Neutrophil (primary cell): ENCODE measurements around the gene GNG13.

Experiments
- H3K27ac ChIP-seq: fragments of 200-600 bp; sonication (generic); 2 replicates; pipeline ENCODE4 v1.5.1; 2016; ENCODE audit warnings: mild to moderate bottlenecking, moderate library complexity
- H3K27me3 ChIP-seq: fragments of 200-600 bp; sonication (generic); 2 replicates; pipeline ENCODE4 v1.6.0; 2016; ENCODE audit warnings: mild to moderate bottlenecking
- H3K36me3 ChIP-seq: fragments of 200-600 bp; sonication (generic); 2 replicates; pipeline ENCODE4 v1.5.1; 2017
- H3K4me1 ChIP-seq, 2 experiments: fragments of 200-600 bp in 1 of 2; sonication (generic) in 1 of 2; 1 replicate in 1 of 2; 2 replicates in 1 of 2; pipeline versions ENCODE4 v1.5.1 to v1.6.1; 2013 to 2016; ENCODE audit warnings: low read depth in 1 of 2, low read length in 1 of 2, mild to moderate bottlenecking in 1 of 2, moderate library complexity in 1 of 2; ENCODE audit not compliant: control insufficient read depth in 1 of 2, insufficient read depth in 1 of 2
- H3K4me3 ChIP-seq, 2 experiments: fragments of 200-600 bp in 1 of 2; sonication (generic) in 1 of 2; 1 replicate in 1 of 2; 2 replicates in 1 of 2; pipeline ENCODE4 v1.5.1; 2013 to 2016; ENCODE audit warnings: low read depth in 1 of 2, low read length in 1 of 2, mild to moderate bottlenecking in 1 of 2, moderate library complexity in 1 of 2
- H3K9me3 ChIP-seq: fragments of 200-600 bp; sonication (generic); 2 replicates; pipeline ENCODE4 v1.5.1; 2016
- TF ChIP-seq, protein P1 (sequence below): fragments of 200-600 bp; sonication (generic); IDR thresholded peaks from 2 replicates; pipeline ENCODE4 v1.5.1; 2016; ENCODE audit warnings: antibody characterized with exemption

The GNG13 gene, protein sequence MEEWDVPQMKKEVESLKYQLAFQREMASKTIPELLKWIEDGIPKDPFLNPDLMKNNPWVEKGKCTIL

DNA sequence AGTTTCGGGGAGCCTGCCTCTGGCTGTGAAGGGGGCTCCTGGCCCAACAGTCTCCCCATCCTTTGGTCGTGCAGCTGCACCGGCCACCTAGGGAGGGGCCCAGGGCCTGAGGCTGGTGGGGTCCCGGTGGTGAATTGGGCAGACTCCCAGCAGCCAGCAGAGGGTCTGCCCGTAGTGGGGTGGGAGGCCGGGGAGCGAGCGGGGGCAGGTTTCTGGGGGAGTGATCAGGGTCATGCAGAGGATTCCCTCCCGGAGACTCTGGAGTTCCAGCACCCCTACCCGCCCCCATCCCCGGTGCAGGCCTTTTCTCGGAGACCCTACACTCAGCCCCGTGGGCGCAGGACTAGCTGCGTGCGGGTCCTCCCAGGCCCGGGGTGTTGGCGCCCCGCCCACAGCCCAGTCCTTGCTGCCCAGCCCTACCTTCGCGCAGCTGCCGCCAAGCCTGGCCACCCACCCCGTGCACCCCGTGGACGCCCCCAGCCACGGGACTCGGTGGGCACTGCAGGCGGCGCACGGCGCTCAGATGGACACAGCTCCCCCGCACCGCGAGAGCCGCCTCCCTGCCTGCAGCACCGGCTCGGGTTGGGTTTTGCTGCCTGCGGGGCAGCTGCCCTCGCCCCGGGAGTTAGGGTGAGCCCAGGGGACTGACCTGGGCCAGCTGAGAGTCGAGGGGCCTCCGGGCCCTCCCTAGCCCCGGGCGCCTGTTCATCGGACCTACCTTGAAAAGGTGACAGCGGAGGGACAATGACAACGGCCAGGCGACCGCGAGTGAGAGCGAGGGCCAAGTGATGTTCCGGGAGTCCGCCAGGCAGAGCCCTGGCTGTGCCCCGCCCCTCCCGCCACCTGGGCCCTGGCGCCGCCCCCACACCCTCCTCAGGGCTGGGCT is at the start of gene GNG13:
Gene GNG13 (minus strand): TSS at position 787 of the 886 bp plus-strand sequence. CDS start 1,657 bp downstream, outside the sequence.
- TF ChIP-seq, protein P1, sequence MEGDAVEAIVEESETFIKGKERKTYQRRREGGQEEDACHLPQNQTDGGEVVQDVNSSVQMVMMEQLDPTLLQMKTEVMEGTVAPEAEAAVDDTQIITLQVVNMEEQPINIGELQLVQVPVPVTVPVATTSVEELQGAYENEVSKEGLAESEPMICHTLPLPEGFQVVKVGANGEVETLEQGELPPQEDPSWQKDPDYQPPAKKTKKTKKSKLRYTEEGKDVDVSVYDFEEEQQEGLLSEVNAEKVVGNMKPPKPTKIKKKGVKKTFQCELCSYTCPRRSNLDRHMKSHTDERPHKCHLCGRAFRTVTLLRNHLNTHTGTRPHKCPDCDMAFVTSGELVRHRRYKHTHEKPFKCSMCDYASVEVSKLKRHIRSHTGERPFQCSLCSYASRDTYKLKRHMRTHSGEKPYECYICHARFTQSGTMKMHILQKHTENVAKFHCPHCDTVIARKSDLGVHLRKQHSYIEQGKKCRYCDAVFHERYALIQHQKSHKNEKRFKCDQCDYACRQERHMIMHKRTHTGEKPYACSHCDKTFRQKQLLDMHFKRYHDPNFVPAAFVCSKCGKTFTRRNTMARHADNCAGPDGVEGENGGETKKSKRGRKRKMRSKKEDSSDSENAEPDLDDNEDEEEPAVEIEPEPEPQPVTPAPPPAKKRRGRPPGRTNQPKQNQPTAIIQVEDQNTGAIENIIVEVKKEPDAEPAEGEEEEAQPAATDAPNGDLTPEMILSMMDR: no peak
- H3K27me3 ChIP-seq: peaks cover 53% of the 10 kb centered on the region

GRCh38 chr16:848510-849253 is 48.1 kb upstream of the GNG13 start:
- Histone ChIP-seq H3K36me3 (no peaks in the 10 kb centered on the region), H3K27me3 (no peaks in the 10 kb centered on the region), H3K4me1 (no peaks in the 10 kb centered on the region), H3K27ac (no peak overlapping the region), H3K9me3 (peaks cover 21% of the 10 kb centered on the region), H3K4me3 (no peak overlapping the region)
- TF ChIP-seq, protein P1: no peak

More for the DNA sequence above, at the start of gene GNG13:
- Histone ChIP-seq H3K9me3 (no peaks in the 10 kb centered on the region), H3K4me1 (no peaks in the 10 kb centered on the region), H3K4me3 (no peak within 1 kb of the TSS), H3K36me3 (no peaks in the 10 kb centered on the region), H3K27ac (no peak within 1 kb of the TSS)

GRCh38 chr16:847681-848445 is 47.3 kb upstream of the GNG13 start:
- no peak overlapping the region for H3K4me3 ChIP-seq
- H3K4me1 ChIP-seq: no peaks in the 10 kb centered on the region

DNA sequence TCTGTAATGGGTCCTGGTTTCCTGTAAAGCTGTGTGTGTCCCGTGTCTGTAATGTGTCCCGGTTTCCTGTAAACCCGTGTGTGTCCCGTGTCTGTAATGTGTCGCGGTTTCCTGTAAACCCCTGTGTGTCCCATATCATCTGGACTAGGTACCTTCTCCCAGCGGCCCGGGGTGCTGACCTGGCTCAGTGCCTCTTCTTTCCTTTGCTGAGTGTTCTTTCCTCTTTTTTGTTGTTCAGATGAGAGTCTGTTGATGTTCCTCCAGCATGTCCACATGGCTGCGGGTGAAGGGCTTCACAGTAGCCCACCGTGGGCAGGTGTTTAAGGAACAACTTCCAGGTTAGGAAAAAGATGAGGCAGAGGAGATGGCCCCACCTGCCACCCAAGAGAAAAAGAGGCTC is 46.6 kb upstream of the GNG13 start:
- no peaks in the 10 kb centered on the region for H3K4me1 ChIP-seq
- H3K36me3 ChIP-seq: no peaks in the 10 kb centered on the region
- H3K4me3 ChIP-seq: no peak overlapping the region
- H3K27ac ChIP-seq: no peak overlapping the region
- peaks cover 20% of the 10 kb centered on the region for H3K9me3 ChIP-seq
- no peaks in the 10 kb centered on the region for H3K27me3 ChIP-seq
- TF ChIP-seq, protein P1: no peak

More at GRCh38 chr16:847681-848445, 47.3 kb upstream of the GNG13 start:
- H3K27me3 ChIP-seq: no peaks in the 10 kb centered on the region
- no peak overlapping the region for H3K27ac ChIP-seq
- peaks cover 21% of the 10 kb centered on the region for H3K9me3 ChIP-seq
- TF ChIP-seq, protein P1: no peak
- H3K36me3 ChIP-seq: no peaks in the 10 kb centered on the region

GRCh38 chr16:845351-845745 is 44.8 kb upstream of the GNG13 start:
- no peak overlapping the region for H3K4me3 ChIP-seq
- no peaks in the 10 kb centered on the region for H3K4me1 ChIP-seq
- H3K36me3 ChIP-seq: no peaks in the 10 kb centered on the region
- H3K9me3 ChIP-seq: peaks cover 2% of the 10 kb centered on the region
- H3K27me3 ChIP-seq: no peaks in the 10 kb centered on the region
- TF ChIP-seq, protein P1: no peak
- H3K27ac ChIP-seq: no peak overlapping the region
